ENCODE data around the gene TRPC4. TPM values are rescaled to one million over a fixed set of nuclear protein-coding genes. Genes with fewer than 3 reads are reported as not detected.

TRPC4 gene
- total RNA-seq, 1 donor from 2014 or later = 0.19 TPM

- TF ChIP-seq CTCF (IDR thresholded peaks at IDR 0.05; ENCODE audit: borderline replicate concordance) = no peak
- no peak overlapping the region for H3K27ac ChIP-seq (replicated peaks)
- intact Hi-C loops (cut with micrococcal nuclease) = no loop called here
- H3K27me3 ChIP-seq (ENCODE audit: low read depth) = no peaks in the 10 kb centered on the region
- no peak for DNase-seq
- no peak overlapping the region for H3K4me3 ChIP-seq
- H3K4me1 ChIP-seq = no peaks in the 10 kb centered on the region
- H3K9me3 ChIP-seq (replicated peaks) = no peaks in the 10 kb centered on the region
- H3K36me3 ChIP-seq = no peaks in the 10 kb centered on the region
Measured at GRCh38 chr13:37700887-37701286, 168.7 kb downstream of the TRPC4 start.

- intact Hi-C loops (cut with micrococcal nuclease) = no loop called here
- Histone ChIP-seq H3K9me3 (replicated peaks) (no peaks in the 10 kb centered on the region), H3K4me3 (no peak overlapping the region), H3K4me1 (no peaks in the 10 kb centered on the region), H3K36me3 (no peaks in the 10 kb centered on the region), H3K27me3 (ENCODE audit: low read depth) (no peaks in the 10 kb centered on the region), H3K27ac (replicated peaks) (no peak overlapping the region)
- no peak for DNase-seq
- no peak for TF ChIP-seq CTCF (IDR thresholded peaks at IDR 0.05; ENCODE audit: borderline replicate concordance)
Measured at GRCh38 chr13:37695200-37695599, 174.4 kb downstream of the TRPC4 start.

- no peaks in the 10 kb centered on the region for H3K27me3 ChIP-seq (ENCODE audit: low read depth)
- intact Hi-C loops (cut with micrococcal nuclease) = no loop called here
- H3K4me3 ChIP-seq = no peak overlapping the region
- H3K9me3 ChIP-seq (replicated peaks) = no peaks in the 10 kb centered on the region
- H3K27ac ChIP-seq (replicated peaks) = no peak overlapping the region
- no peak for TF ChIP-seq CTCF (IDR thresholded peaks at IDR 0.05; ENCODE audit: borderline replicate concordance)
- DNase-seq = no peak
- H3K36me3 ChIP-seq = no peaks in the 10 kb centered on the region
- no peaks in the 10 kb centered on the region for H3K4me1 ChIP-seq
Measured at GRCh38 chr13:37690361-37690760, 179.2 kb downstream of the TRPC4 start.

GRCh38 chr13:37686501-37686900 lies 183.1 kb downstream of the TRPC4 start:
- H3K9me3 ChIP-seq (replicated peaks) = no peaks in the 10 kb centered on the region
- H3K36me3 ChIP-seq = no peaks in the 10 kb centered on the region
- no peaks in the 10 kb centered on the region for H3K27me3 ChIP-seq (ENCODE audit: low read depth)
- no peak for DNase-seq
- TF ChIP-seq CTCF (IDR thresholded peaks at IDR 0.05; ENCODE audit: borderline replicate concordance) = no peak
- no peak overlapping the region for H3K4me3 ChIP-seq
- no peaks in the 10 kb centered on the region for H3K4me1 ChIP-seq
- intact Hi-C loops (cut with micrococcal nuclease) = no loop called here
- no peak overlapping the region for H3K27ac ChIP-seq (replicated peaks)

- Histone ChIP-seq H3K27me3 (ENCODE audit: low read depth) (no peaks in the 10 kb centered on the region), H3K4me3 (no peak overlapping the region), H3K9me3 (replicated peaks) (no peaks in the 10 kb centered on the region), H3K4me1 (no peaks in the 10 kb centered on the region), H3K36me3 (no peaks in the 10 kb centered on the region), H3K27ac (replicated peaks) (no peak overlapping the region)
- intact Hi-C loops (cut with micrococcal nuclease) = no loop called here
- no peak for TF ChIP-seq CTCF (IDR thresholded peaks at IDR 0.05; ENCODE audit: borderline replicate concordance)
- DNase-seq = no peak
Measured at GRCh38 chr13:37685206-37685605, 184.4 kb downstream of the TRPC4 start.

GRCh38 chr13:37682496-37682895 lies 187.1 kb downstream of the TRPC4 start:
- Histone ChIP-seq H3K27me3 (ENCODE audit: low read depth) (no peaks in the 10 kb centered on the region), H3K4me1 (no peaks in the 10 kb centered on the region), H3K9me3 (replicated peaks) (no peaks in the 10 kb centered on the region), H3K27ac (replicated peaks) (no peak overlapping the region), H3K4me3 (no peak overlapping the region), H3K36me3 (no peaks in the 10 kb centered on the region)
- intact Hi-C loops (cut with micrococcal nuclease) = no loop called here
- TF ChIP-seq CTCF (IDR thresholded peaks at IDR 0.05; ENCODE audit: borderline replicate concordance) = no peak
- no peak for DNase-seq
